Lung (tissue), 12 donors: ENCODE measurements around the gene NPIPB2. TPM values are rescaled to one million over a fixed set of nuclear protein-coding genes. Genes with fewer than 3 reads are reported as not detected.
A peak's percentile ranks its signal among the peaks of the same experiment; 100 is the strongest.

Experiments
- ATAC-seq: fragments of 200-7000 bp; cut with Tn5 transposase; one replicate; pipeline ENCODE4 v1.9.1; 2020; ENCODE audit warnings: moderate number of reproducible peaks; ENCODE audit not compliant: insufficient read depth, low FRiP score
- DNase-seq, 3 donors: peaks; one replicate each; pipeline ENCODE4 v3.0.0-alpha.2; 2013 to 2017
- H3K27ac ChIP-seq, 2 donors: one replicate each; pipeline ENCODE4 v1.5.1; 2013; ENCODE audit warnings: mild to moderate bottlenecking in 2 of 2, moderate library complexity in 2 of 2, control low read depth in 1 of 2, inconsistent platforms in 1 of 2, low read depth in 1 of 2, low read length in 1 of 2
- H3K27me3 ChIP-seq, 3 donors: one replicate each; pipeline ENCODE4 v1.5.1; 2013; ENCODE audit warnings: low read length in 2 of 3; ENCODE audit not compliant: control insufficient read depth in 3 of 3, insufficient read depth in 3 of 3
- H3K36me3 ChIP-seq, 4 donors: one replicate each; pipeline ENCODE4 v1.5.1; 2013; ENCODE audit warnings: low read length in 4 of 4, mild to moderate bottlenecking in 1 of 4, moderate library complexity in 1 of 4; ENCODE audit not compliant: control insufficient read depth in 4 of 4, insufficient read depth in 4 of 4
- H3K4me1 ChIP-seq, 5 donors: one replicate each; pipeline ENCODE4 v1.5.1; 2013; ENCODE audit warnings: low read length in 5 of 5, mild to moderate bottlenecking in 2 of 5, moderate library complexity in 1 of 5; ENCODE audit not compliant: control insufficient read depth in 5 of 5, insufficient read depth in 5 of 5
- H3K4me3 ChIP-seq: one replicate; pipeline ENCODE4 v1.5.1; 2013; ENCODE audit warnings: mild to moderate bottlenecking, control low read depth, moderate library complexity
- H3K9ac ChIP-seq, 2 donors: one replicate each; pipeline ENCODE4 v1.5.1; 2013; ENCODE audit warnings: low read length in 2 of 2, control low read depth in 1 of 2; ENCODE audit not compliant: insufficient read depth in 1 of 2
- H3K9me3 ChIP-seq, 4 donors: one replicate each; pipeline ENCODE4 v1.5.1; 2013; ENCODE audit warnings: low read length in 3 of 4, mild to moderate bottlenecking in 1 of 4, moderate library complexity in 1 of 4; ENCODE audit not compliant: control insufficient read depth in 4 of 4, insufficient read depth in 3 of 4
- whole genome bisulfite sequencing, 2 donors: extraction: QIAGEN DNeasy Blood & Tissue Kit; methylation state at CpG; one replicate each; pipeline ENCODE4 v1.1.7; 2013; 5-methylcytosine and 5-hydroxymethylcytosine counted together
- polyA plus RNA-seq, 2 donors: library from polyadenylated mRNA; stranded (reverse); fragments of 200-250 nt; gene quantifications; one replicate each; pipeline ENCODE4 v1.2.1, GENCODE V29; 2013
- total RNA-seq, 2 donors: library from RNA; depleted of rRNA in 1 of 2; stranded (reverse); fragments of >200 nt in 1 of 2; gene quantifications; one replicate each; pipeline ENCODE4 v1.2.1, GENCODE V29; 2014 to 2021
- TF ChIP-seq, protein P1 (sequence below): IDR thresholded peaks from 2 replicates; pipeline ENCODE4 v1.5.1; 2012; ENCODE audit warnings: mild to moderate bottlenecking; ENCODE audit errors: control extremely low read depth, extremely low read depth
- donor health status: control.
- donor health status: control.
- donor health status: Bipolar disorder and iron deficiency.
- donor health status: healthy.
- donor health status: DM: yes; HTN: yes; CAD: no.

Gene NPIPB2
- total and polyA plus RNA-seq, 4 donors = 5.5 to 10.1 (median 7.5) TPM

DNA sequence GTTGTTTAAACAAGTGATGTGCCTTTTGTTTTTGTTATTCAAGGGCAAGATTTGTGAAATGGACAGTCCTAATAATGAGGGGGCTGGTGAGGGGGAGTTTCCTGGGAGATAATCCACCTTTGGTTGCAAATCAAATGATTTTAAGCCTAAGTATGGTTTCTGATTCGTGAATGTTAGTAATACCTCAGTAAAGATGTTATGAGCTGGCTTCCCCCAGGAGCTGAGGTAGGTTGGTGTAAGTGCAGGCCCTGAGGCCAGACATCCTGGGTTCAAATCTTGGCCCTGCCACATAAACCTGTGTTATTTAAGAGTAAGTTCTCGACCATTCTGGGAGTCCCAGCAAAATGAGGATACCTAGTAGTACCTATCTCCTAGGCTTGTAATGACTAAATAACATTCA lies 36.2 kb upstream of the NPIPB2 start:
- H3K4me1 ChIP-seq = peaks cover 0 to 19% (median 5%) of the 10 kb centered on the region in 5 donors

DNA sequence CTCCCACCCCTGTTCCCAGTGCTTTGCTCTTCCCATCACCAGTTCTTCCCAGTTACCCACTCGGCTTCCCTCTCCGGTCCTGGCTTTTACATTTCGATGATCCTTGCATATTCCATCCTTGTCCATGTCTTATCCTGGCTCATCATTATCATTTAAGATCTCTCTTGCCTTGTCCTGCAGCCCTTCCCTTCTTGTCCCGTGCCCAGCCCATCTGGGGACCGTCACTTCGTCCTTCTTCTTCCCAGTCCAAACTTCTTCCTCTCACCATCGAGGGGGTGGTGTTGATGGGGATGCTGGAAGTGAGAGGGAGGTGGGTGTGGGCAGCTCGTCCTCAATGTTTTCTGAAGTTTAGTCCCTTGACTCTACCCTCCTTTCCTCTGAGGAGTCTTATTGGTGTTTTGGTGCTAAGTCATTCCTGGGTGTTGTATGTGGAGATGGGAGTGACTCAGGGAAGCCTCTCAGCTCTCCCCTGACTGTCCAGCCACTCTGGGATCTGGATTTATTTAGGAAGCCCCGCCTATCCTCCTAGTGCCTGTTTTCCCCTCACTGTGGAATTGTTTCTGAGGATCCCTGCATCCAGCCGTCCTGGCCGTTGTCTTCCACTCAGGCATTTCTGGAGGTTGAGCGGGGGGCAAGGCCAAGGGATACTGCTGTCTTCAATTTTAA lies 35.7 kb upstream of the NPIPB2 start:
- Histone ChIP-seq H3K27ac (peak overlapping the region in 1 of 2 donors; percentile 1), H3K4me3 (peak overlapping the region; percentile 100), H3K27me3 (no peaks in the 10 kb centered on the region), H3K4me1 (peaks cover 0 to 19% (median 5%) of the 10 kb centered on the region in 5 donors), H3K9me3 (no peaks in the 10 kb centered on the region), H3K36me3 (no peaks in the 10 kb centered on the region), H3K9ac (peak overlapping the region; percentile 37 to 80)
- DNase-seq (no peak), ATAC-seq (peak; percentile 15)
- TF ChIP-seq, protein P1, sequence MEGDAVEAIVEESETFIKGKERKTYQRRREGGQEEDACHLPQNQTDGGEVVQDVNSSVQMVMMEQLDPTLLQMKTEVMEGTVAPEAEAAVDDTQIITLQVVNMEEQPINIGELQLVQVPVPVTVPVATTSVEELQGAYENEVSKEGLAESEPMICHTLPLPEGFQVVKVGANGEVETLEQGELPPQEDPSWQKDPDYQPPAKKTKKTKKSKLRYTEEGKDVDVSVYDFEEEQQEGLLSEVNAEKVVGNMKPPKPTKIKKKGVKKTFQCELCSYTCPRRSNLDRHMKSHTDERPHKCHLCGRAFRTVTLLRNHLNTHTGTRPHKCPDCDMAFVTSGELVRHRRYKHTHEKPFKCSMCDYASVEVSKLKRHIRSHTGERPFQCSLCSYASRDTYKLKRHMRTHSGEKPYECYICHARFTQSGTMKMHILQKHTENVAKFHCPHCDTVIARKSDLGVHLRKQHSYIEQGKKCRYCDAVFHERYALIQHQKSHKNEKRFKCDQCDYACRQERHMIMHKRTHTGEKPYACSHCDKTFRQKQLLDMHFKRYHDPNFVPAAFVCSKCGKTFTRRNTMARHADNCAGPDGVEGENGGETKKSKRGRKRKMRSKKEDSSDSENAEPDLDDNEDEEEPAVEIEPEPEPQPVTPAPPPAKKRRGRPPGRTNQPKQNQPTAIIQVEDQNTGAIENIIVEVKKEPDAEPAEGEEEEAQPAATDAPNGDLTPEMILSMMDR = no peak
- 22 to 32% methylated on average over 12 of the region's 12 CpGs for WGBS, 2 donors

More for the DNA sequence above, 36.2 kb upstream of the NPIPB2 start:
- Histone ChIP-seq H3K9ac (no peak overlapping the region), H3K36me3 (no peaks in the 10 kb centered on the region), H3K27me3 (no peaks in the 10 kb centered on the region), H3K9me3 (no peaks in the 10 kb centered on the region), H3K4me3 (no peak overlapping the region), H3K27ac (peak overlapping the region in 1 of 2 donors; percentile 1)
- no peak for DNase-seq
- TF ChIP-seq, protein P1 = no peak
- ATAC-seq = no peak
- WGBS, 2 donors = 83 to 88% methylated on average over 2 of the region's 2 CpGs

DNA sequence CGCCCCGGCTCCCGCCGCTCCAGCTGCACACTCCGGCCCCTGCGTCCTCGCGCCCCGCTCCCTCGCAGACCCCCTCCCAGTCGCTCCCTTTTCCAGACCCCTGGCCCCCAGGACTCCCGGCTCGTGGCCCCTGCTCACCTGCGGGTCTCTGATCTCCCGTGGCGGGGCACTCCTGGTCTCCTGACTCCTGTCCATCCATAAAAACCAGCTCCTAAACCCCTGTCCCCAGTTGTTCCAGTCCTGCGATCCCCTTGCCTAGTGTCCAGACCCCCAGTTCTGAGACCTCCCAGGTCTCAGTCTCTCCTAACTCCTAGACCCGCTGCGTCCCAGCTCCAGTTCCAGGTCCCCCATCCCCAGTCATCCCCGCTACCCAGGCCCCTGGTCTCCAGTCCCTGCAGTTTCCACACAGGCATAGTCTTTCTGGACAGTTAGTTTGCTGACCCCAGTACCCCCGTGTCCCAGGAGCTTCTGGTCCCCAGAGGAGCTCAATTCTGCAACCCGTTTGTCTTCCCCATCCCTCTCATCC lies 35.1 kb upstream of the NPIPB2 start:
- H3K27me3 ChIP-seq = no peaks in the 10 kb centered on the region
- H3K36me3 ChIP-seq = no peaks in the 10 kb centered on the region
- peak overlapping the region; percentile 74 to 90 for H3K27ac ChIP-seq
- DNase-seq = peak in 1 of 3 donors; percentile 14
- H3K9me3 ChIP-seq = no peaks in the 10 kb centered on the region
- 1 to 2% methylated on average over 16 to 22 of the region's 22 CpGs for WGBS, 2 donors
- H3K4me1 ChIP-seq = peaks cover 0 to 19% (median 5%) of the 10 kb centered on the region in 5 donors
- no peak for ATAC-seq
- H3K9ac ChIP-seq = peak overlapping the region; percentile 8 to 80
- TF ChIP-seq, protein P1 = no peak
- H3K4me3 ChIP-seq = peak overlapping the region; percentile 100
